ENCODE data around the gene KISS1.
A peak's percentile ranks its signal among the peaks of the same experiment; 100 is the strongest.

Gene KISS1

GRCh38 chr1:204169858-204170257 lies 26.4 kb downstream of the KISS1 start:
- no peaks in the 10 kb centered on the region for H3K36me3 ChIP-seq (replicated peaks; ENCODE audit: insufficient read depth, low read length)
- no peak overlapping the region for H2AFZ ChIP-seq (ENCODE audit: low read length)
- no peaks in the 10 kb centered on the region for H3K9me3 ChIP-seq (replicated peaks; ENCODE audit: insufficient read depth, low read length)
- H3K27ac ChIP-seq (ENCODE audit: low read length), result no peak overlapping the region
- H3K4me1 ChIP-seq (ENCODE audit: low read length), result no peaks in the 10 kb centered on the region
- no peak overlapping the region for H3K4me2 ChIP-seq (ENCODE audit: low read depth, low read length)
- no peaks in the 10 kb centered on the region for H4K20me1 ChIP-seq (ENCODE audit: insufficient read depth, low read length)
- no peaks in the 10 kb centered on the region for H3K79me2 ChIP-seq (ENCODE audit: low read length)
- H3K27me3 ChIP-seq (replicated peaks; ENCODE audit: insufficient read depth, low read length), result 0 out of 2 replicates have a peak, but pooled peaks cover 5% of the 10 kb centered on the region
- no peak overlapping the region for H3K4me3 ChIP-seq (ENCODE audit: low read length)
- H3K9ac ChIP-seq (ENCODE audit: low read length), result no peak overlapping the region
- H3K9me2 ChIP-seq (replicated peaks; ENCODE audit: insufficient read depth, low read length), result no peaks in the 10 kb centered on the region
- no peak for DNase-seq
- no peaks in the 10 kb centered on the region for H3F3A ChIP-seq (ENCODE audit: insufficient read depth, low read length)
- TF ChIP-seq EZH2phosphoT487 (IDR thresholded peaks at IDR 0.05; ENCODE audit: low read length) (no peak), EZH2 (optimal IDR thresholded peaks at IDR 0.05; ENCODE audit: low read depth, low read length) (no peak)

GRCh38 chr1:204167730-204168129 lies 28.6 kb downstream of the KISS1 start:
- Histone ChIP-seq H3K4me2 (ENCODE audit: low read depth, low read length) (no peak overlapping the region), H3K79me2 (ENCODE audit: low read length) (no peaks in the 10 kb centered on the region), H3K4me3 (ENCODE audit: low read length) (no peak overlapping the region), H3K4me1 (ENCODE audit: low read length) (no peaks in the 10 kb centered on the region), H2AFZ (ENCODE audit: low read length) (no peak overlapping the region), H3K27ac (ENCODE audit: low read length) (no peak overlapping the region), H3K27me3 (replicated peaks; ENCODE audit: insufficient read depth, low read length) (0 out of 2 replicates have a peak, but pooled peaks cover 5% of the 10 kb centered on the region), H3K36me3 (replicated peaks; ENCODE audit: insufficient read depth, low read length) (no peaks in the 10 kb centered on the region), H3K9me2 (replicated peaks; ENCODE audit: insufficient read depth, low read length) (no peaks in the 10 kb centered on the region), H4K20me1 (ENCODE audit: insufficient read depth, low read length) (no peaks in the 10 kb centered on the region), H3F3A (ENCODE audit: insufficient read depth, low read length) (no peaks in the 10 kb centered on the region), H3K9ac (ENCODE audit: low read length) (no peak overlapping the region), H3K9me3 (replicated peaks; ENCODE audit: insufficient read depth, low read length) (no peaks in the 10 kb centered on the region)
- no peak for TF ChIP-seq CTCF (IDR thresholded peaks at IDR 0.05; ENCODE audit: low read length)
- no peak for TF ChIP-seq EZH2 (optimal IDR thresholded peaks at IDR 0.05; ENCODE audit: low read depth, low read length)
- TF ChIP-seq EZH2phosphoT487 (IDR thresholded peaks at IDR 0.05; ENCODE audit: low read length), result no peak
- no peak for DNase-seq

GRCh38 chr1:204166219-204166618 lies 30.1 kb downstream of the KISS1 start, which contains the start of gene REN:
Gene REN, minus strand, starts transcription at chr1:204166337. Its CDS starts 44 bp downstream, at chr1:204166293.
- DNase-seq, result no peak
- no peak within 1 kb of the TSS for H3K4me3 ChIP-seq (ENCODE audit: low read length)
- no peaks in the 10 kb centered on the region for H3K79me2 ChIP-seq (ENCODE audit: low read length)
- no peaks in the 10 kb centered on the region for H3K36me3 ChIP-seq (replicated peaks; ENCODE audit: insufficient read depth, low read length)
- H2AFZ ChIP-seq (ENCODE audit: low read length), result no peak within 1 kb of the TSS
- no peak within 1 kb of the TSS for H3K9ac ChIP-seq (ENCODE audit: low read length)
- H3K4me1 ChIP-seq (ENCODE audit: low read length), result no peaks in the 10 kb centered on the region
- H3K27ac ChIP-seq (ENCODE audit: low read length), result no peak within 1 kb of the TSS
- H3K9me2 ChIP-seq (replicated peaks; ENCODE audit: insufficient read depth, low read length), result no peaks in the 10 kb centered on the region
- 0 out of 2 replicates have a peak, but pooled peaks cover 7% of the 10 kb centered on the region for H3K27me3 ChIP-seq (replicated peaks; ENCODE audit: insufficient read depth, low read length)
- TF ChIP-seq EZH2 (optimal IDR thresholded peaks at IDR 0.05; ENCODE audit: low read depth, low read length) (no peak), EZH2phosphoT487 (IDR thresholded peaks at IDR 0.05; ENCODE audit: low read length) (no peak), CTCF (IDR thresholded peaks at IDR 0.05; ENCODE audit: low read length) (no peak)
- no peaks in the 10 kb centered on the region for H3K9me3 ChIP-seq (replicated peaks; ENCODE audit: insufficient read depth, low read length)
- H3F3A ChIP-seq (ENCODE audit: insufficient read depth, low read length), result no peaks in the 10 kb centered on the region
- H4K20me1 ChIP-seq (ENCODE audit: insufficient read depth, low read length), result no peaks in the 10 kb centered on the region
- no peak within 1 kb of the TSS for H3K4me2 ChIP-seq (ENCODE audit: low read depth, low read length)

GRCh38 chr1:204162494-204163074 lies 33.7 kb downstream of the KISS1 start:
- Histone ChIP-seq H3K27me3 (replicated peaks; ENCODE audit: insufficient read depth, low read length) (0 out of 2 replicates have a peak, but pooled peaks cover 8% of the 10 kb centered on the region), H4K20me1 (ENCODE audit: insufficient read depth, low read length) (no peaks in the 10 kb centered on the region), H3K9ac (ENCODE audit: low read length) (no peak overlapping the region), H3K4me1 (ENCODE audit: low read length) (no peaks in the 10 kb centered on the region), H3K27ac (ENCODE audit: low read length) (no peak overlapping the region), H3K4me3 (ENCODE audit: low read length) (no peak overlapping the region), H3K4me2 (ENCODE audit: low read depth, low read length) (no peak overlapping the region), H3K79me2 (ENCODE audit: low read length) (no peaks in the 10 kb centered on the region), H3K36me3 (replicated peaks; ENCODE audit: insufficient read depth, low read length) (no peaks in the 10 kb centered on the region), H3K9me3 (replicated peaks; ENCODE audit: insufficient read depth, low read length) (no peaks in the 10 kb centered on the region), H2AFZ (ENCODE audit: low read length) (no peak overlapping the region), H3K9me2 (replicated peaks; ENCODE audit: insufficient read depth, low read length) (no peaks in the 10 kb centered on the region), H3F3A (ENCODE audit: insufficient read depth, low read length) (no peaks in the 10 kb centered on the region)
- DNase-seq, result peak; percentile 72
- TF ChIP-seq CTCF (IDR thresholded peaks at IDR 0.05; ENCODE audit: low read length) (peak; percentile 100), EZH2 (optimal IDR thresholded peaks at IDR 0.05; ENCODE audit: low read depth, low read length) (no peak), EZH2phosphoT487 (IDR thresholded peaks at IDR 0.05; ENCODE audit: low read length) (no peak)

All from MM.1S (cell line).